Rectal smooth muscle tissue (tissue), 1 donor: ENCODE measurements around the gene POLR3E.
A peak's percentile ranks its signal among the peaks of the same experiment; 100 is the strongest.
"Not testable (repeated sequence)": the region's sequence is repeated elsewhere in the genome, so short reads cannot be mapped to it uniquely, and the experiment has no call there.

Experiments
- H3K27ac ChIP-seq: one replicate; pipeline ENCODE4 v1.7.0; 2013; ENCODE audit warnings: low read depth, low read length, inconsistent platforms
- H3K27me3 ChIP-seq: one replicate; pipeline ENCODE4 v1.7.0; 2013; ENCODE audit warnings: low read length; ENCODE audit not compliant: control insufficient read depth, insufficient read depth
- H3K36me3 ChIP-seq: one replicate; pipeline ENCODE4 v1.7.0; 2013; ENCODE audit warnings: low read length; ENCODE audit not compliant: control insufficient read depth, insufficient read depth
- H3K4me1 ChIP-seq: one replicate; pipeline ENCODE4 v1.7.0; 2013; ENCODE audit warnings: low read length; ENCODE audit not compliant: control insufficient read depth, insufficient read depth
- H3K4me3 ChIP-seq: one replicate; pipeline ENCODE4 v1.7.0; 2013; ENCODE audit warnings: low read length
- H3K9ac ChIP-seq: one replicate; pipeline ENCODE4 v1.7.0; 2013; ENCODE audit warnings: low read length

POLR3E gene

GRCh38 chr16:22296225-22297113 is 740 bp upstream of the POLR3E start:
- Histone ChIP-seq H3K27ac (peak overlapping the region; percentile 92), H3K36me3 (no peaks in the 10 kb centered on the region), H3K27me3 (no peaks in the 10 kb centered on the region)

GRCh38 chr16:22297871-22298733 is 893 bp downstream of the POLR3E start:
- Histone ChIP-seq H3K4me1 (peaks cover 11% of the 10 kb centered on the region), H3K36me3 (peaks cover 7% of the 10 kb centered on the region), H3K9ac (peak overlapping the region; percentile 80), H3K27me3 (no peaks in the 10 kb centered on the region), H3K27ac (peak overlapping the region; percentile 92), H3K4me3 (peak overlapping the region; percentile 63)

More at GRCh38 chr16:22296225-22297113, 740 bp upstream of the POLR3E start:
- Histone ChIP-seq H3K9ac (peak overlapping the region; percentile 62), H3K4me1 (peaks cover 11% of the 10 kb centered on the region), H3K4me3 (peak overlapping the region; percentile 76)

- Histone ChIP-seq H3K4me1 (peaks cover 11% of the 10 kb centered on the region), H3K4me3 (no peak overlapping the region), H3K27ac (peak overlapping the region; percentile 92), H3K27me3 (no peaks in the 10 kb centered on the region), H3K36me3 (peaks cover 8% of the 10 kb centered on the region), H3K9ac (no peak overlapping the region)
Observed at GRCh38 chr16:22299036-22299435, 1.8 kb downstream of the POLR3E start.

DNA sequence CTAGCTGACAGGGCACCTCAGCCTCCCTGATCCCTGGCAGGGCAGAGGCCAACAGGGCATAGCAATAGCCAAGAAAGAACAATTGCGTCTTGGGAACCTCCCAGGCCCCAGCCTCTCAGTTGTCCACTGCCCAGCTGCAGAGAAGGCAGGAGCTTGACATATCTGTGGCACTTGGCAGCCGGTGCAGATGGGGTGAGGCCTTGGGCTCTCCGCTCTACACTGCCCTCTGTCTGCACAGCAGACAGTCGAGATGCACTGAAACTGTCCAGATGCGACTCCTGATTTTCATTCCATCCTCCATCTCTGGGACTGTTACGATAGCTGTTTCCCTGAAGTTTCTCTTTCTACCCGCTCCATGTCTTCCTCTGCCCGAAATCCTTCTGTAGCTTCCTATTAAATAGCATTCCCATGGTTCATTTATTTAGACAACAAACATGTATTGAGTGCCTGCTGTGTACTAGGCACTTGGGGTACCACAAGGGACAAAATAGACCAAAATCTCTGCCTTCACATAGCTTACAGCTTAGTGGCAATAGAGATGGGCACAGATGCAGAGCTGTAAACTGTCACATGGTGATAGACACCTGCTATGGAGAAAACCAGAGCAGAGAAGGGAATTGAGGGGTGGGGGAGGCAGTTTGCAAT is 3.3 kb downstream of the POLR3E start:
- Histone ChIP-seq H3K4me3 (no peak overlapping the region), H3K9ac (no peak overlapping the region), H3K27ac (no peak overlapping the region)

GRCh38 chr16:22301423-22301822 is 4.2 kb downstream of the POLR3E start:
- peaks cover 25% of the 10 kb centered on the region for H3K36me3 ChIP-seq
- not testable (repeated sequence) for H3K4me1 ChIP-seq, H3K27me3 ChIP-seq, H3K27ac ChIP-seq, H3K4me3 ChIP-seq, H3K9ac ChIP-seq

More for the DNA sequence above, 3.3 kb downstream of the POLR3E start:
- Histone ChIP-seq H3K27me3 (no peaks in the 10 kb centered on the region), H3K36me3 (peaks cover 22% of the 10 kb centered on the region), H3K4me1 (peaks cover 11% of the 10 kb centered on the region)

GRCh38 chr16:22302776-22303363 is 5.7 kb downstream of the POLR3E start:
- H3K36me3 ChIP-seq = peaks cover 34% of the 10 kb centered on the region
- H3K4me1 ChIP-seq = peaks cover 7% of the 10 kb centered on the region

DNA sequence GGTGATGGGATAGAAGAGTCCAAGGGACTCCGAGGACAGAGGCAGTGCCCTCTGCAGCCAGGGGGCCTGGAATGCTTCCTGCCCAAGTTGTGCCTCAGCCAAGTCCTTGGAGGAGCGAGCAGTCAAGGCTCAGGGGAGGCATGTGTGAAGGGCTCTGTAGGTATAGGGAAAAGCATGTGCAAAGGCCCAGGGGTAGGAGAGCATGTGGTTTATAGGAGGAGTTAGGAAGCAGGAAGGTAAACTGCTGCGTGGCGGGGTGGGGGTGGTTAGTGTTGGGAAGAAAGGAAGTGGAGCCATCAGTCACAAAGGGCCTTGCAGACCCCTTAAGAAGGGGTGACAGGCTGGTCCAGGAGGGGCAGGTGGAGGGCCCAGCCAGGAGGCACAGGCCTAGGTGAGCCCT is 7.2 kb downstream of the POLR3E start:
- peaks cover 34% of the 10 kb centered on the region for H3K36me3 ChIP-seq
- no peaks in the 10 kb centered on the region for H3K27me3 ChIP-seq
- no peak overlapping the region for H3K9ac ChIP-seq
- peaks cover 7% of the 10 kb centered on the region for H3K4me1 ChIP-seq
- no peak overlapping the region for H3K27ac ChIP-seq
- H3K4me3 ChIP-seq = no peak overlapping the region

More at GRCh38 chr16:22302776-22303363, 5.7 kb downstream of the POLR3E start:
- Histone ChIP-seq H3K27ac (no peak overlapping the region), H3K4me3 (no peak overlapping the region), H3K9ac (no peak overlapping the region), H3K27me3 (no peaks in the 10 kb centered on the region)

GRCh38 chr16:22306788-22307187 is 9.6 kb downstream of the POLR3E start:
- no peaks in the 10 kb centered on the region for H3K27me3 ChIP-seq
- no peaks in the 10 kb centered on the region for H3K4me1 ChIP-seq
- H3K27ac ChIP-seq = no peak overlapping the region
- peaks cover 42% of the 10 kb centered on the region for H3K36me3 ChIP-seq
- H3K9ac ChIP-seq = no peak overlapping the region
- H3K4me3 ChIP-seq = no peak overlapping the region

GRCh38 chr16:22307838-22308237 is 10.6 kb downstream of the POLR3E start:
- Histone ChIP-seq H3K36me3 (peaks cover 40% of the 10 kb centered on the region), H3K27me3 (no peaks in the 10 kb centered on the region), H3K27ac (no peak overlapping the region), H3K9ac (no peak overlapping the region), H3K4me1 (no peaks in the 10 kb centered on the region), H3K4me3 (no peak overlapping the region)

DNA sequence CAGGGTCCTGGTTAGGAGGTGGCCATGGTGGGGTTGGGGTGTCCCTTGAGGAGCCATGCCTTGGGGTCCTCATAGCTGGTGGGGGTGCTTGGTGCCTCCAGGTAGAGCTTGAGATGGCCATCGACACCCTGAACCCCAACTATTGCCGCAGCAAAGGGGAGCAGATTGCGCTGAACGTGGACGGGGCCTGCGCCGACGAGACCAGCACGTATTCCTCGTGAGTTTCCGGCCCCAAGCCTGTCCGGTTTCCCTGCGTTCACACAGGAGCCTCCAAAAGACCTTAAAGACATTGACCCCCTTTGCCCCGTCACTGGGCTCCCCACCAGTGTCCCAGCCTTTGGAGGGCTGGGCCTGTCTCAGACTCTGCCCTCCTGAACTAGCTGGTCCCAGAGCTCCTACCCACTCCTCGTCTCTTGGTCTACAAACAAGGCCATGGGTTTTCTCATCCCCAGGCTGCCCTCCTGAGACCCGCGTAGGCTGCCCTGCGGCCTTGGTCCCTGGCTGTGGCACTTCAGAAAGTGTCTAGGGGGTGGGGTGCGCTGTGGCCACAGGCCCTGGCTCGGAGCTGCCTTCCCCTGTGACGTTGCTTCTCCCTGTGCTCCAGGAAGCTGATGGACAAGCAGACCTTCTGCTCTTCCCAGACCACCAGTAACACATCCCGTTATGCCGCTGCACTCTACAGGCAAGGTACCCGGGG is 11.8 kb downstream of the POLR3E start:
- Histone ChIP-seq H3K4me1 (no peaks in the 10 kb centered on the region), H3K36me3 (peaks cover 46% of the 10 kb centered on the region), H3K9ac (no peak overlapping the region), H3K27me3 (no peaks in the 10 kb centered on the region), H3K4me3 (no peak overlapping the region), H3K27ac (no peak overlapping the region)

DNA sequence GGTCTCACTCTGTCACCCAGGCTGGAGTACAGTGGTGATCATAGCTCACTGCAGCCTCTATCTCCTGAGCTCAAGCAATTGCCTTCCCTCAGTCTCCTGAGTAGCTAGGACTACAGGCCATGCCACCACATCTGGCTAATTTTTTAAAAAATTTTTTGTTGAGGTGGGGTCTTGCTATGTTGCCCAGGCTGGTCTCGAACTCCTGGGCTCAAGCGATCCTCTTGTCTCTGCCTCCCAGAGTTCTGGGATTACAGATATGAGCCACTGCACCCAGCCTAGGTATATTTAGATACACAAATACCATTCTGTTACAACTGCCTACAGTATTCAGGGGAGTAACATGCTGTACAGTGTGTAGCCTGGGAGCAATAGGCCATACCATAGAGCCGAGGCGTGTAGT is 14.3 kb downstream of the POLR3E start:
- peaks cover 44% of the 10 kb centered on the region for H3K36me3 ChIP-seq
- no peaks in the 10 kb centered on the region for H3K4me1 ChIP-seq
- no peak overlapping the region for H3K9ac ChIP-seq
- no peak overlapping the region for H3K27ac ChIP-seq
- H3K27me3 ChIP-seq = no peaks in the 10 kb centered on the region
- no peak overlapping the region for H3K4me3 ChIP-seq
